Esophagus mucosa (tissue), 1 donor: ENCODE data around the gene CTNNA3. TPM values are rescaled to one million over a fixed set of nuclear protein-coding genes. Genes with fewer than 3 reads are reported as not detected.

Experiments
- ATAC-seq: fragments of 200-7000 bp; cut with Tn5 transposase; one replicate; pipeline ENCODE4 v1.9.1; 2020
- total RNA-seq: library from RNA; stranded (reverse); gene quantifications from one replicate; pipeline ENCODE4 v1.2.4, GENCODE V29; 2023
- donor health status: DM: yes; HTN: yes; CAD: no.

The CTNNA3 gene
- total RNA-seq, 1 donor from 2014 or later: not detected

DNA sequence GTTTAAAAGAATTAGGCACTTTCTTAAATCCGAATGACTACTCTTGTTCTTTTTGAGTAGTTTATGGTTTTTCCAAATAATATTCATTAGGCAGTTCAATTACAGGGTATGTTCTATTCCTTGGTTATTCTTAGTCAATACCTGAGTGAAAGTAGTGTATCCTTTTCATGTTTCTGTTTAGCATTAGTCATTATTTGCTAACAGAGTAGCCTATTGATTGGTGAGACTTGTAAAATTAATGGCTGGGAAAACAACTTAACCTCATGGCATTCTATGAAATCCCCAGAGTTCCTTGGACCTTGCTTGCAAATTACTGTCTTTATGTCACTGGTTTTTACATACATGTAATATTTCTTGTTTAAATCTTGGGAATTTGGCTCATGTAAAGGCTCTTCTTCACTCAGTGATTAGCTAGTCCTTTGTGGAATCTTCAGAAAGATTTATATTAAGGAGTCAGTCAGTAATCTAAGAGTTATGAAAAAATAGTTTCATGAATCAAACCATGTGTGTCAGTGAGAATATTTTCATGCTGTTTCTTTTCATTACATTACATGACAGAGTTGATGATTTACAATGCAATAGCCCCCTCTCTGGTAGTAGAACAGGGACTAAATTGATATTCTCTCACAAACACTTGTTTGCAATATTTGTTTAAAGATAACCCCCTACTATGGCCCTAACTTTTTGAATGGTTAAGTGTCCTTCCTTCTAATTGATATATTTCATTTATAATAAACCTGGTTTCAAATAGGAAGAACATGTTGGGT is 851.6 kb downstream of the CTNNA3 start:
- no peak for ATAC-seq

GRCh38 chr10:66843396-66843795 is 852.6 kb downstream of the CTNNA3 start:
- ATAC-seq: no peak

- ATAC-seq: no peak
Observed at GRCh38 chr10:66842867-66843266, 853.1 kb downstream of the CTNNA3 start.

GRCh38 chr10:66842371-66842770 is 853.6 kb downstream of the CTNNA3 start:
- ATAC-seq: no peak

- ATAC-seq: no peak
Observed at GRCh38 chr10:66838656-66839055, 857.3 kb downstream of the CTNNA3 start.

GRCh38 chr10:66837990-66838389 is 858.0 kb downstream of the CTNNA3 start:
- no peak for ATAC-seq

DNA sequence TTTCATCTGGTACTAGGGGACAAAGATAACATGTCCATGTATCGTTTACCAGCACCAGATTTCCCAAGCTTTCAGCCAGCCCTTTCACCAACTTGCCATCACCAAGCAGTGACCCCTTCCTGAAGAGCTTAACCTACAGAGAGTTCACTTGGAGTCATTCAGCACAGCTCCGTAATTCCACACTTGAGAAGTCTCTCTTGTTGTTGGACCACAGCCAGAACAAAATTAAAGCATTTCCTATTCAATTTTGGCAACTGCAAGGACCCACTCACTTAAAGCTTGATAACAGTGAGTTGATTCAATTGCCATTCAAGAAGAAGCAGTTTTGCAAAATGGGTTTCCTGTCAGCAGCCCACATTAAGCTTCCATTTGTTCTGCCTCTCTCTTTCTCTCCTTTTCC is 858.7 kb downstream of the CTNNA3 start:
- no peak for ATAC-seq

- ATAC-seq: no peak
Observed at GRCh38 chr10:66836771-66837170, 859.2 kb downstream of the CTNNA3 start.

GRCh38 chr10:66836057-66836456 is 859.9 kb downstream of the CTNNA3 start:
- ATAC-seq: no peak

- no peak for ATAC-seq
Observed at GRCh38 chr10:66835400-66835799, 860.6 kb downstream of the CTNNA3 start.

GRCh38 chr10:66834802-66835201 is 861.2 kb downstream of the CTNNA3 start:
- ATAC-seq: no peak

- no peak for ATAC-seq
Observed at GRCh38 chr10:66833861-66834260, 862.1 kb downstream of the CTNNA3 start.

- no peak for ATAC-seq
Observed at GRCh38 chr10:66832781-66833422, 863.1 kb downstream of the CTNNA3 start.

- ATAC-seq: no peak
Observed at GRCh38 chr10:66828957-66829356, 867.0 kb downstream of the CTNNA3 start.

GRCh38 chr10:66827353-66827752 is 868.6 kb downstream of the CTNNA3 start:
- ATAC-seq: no peak

DNA sequence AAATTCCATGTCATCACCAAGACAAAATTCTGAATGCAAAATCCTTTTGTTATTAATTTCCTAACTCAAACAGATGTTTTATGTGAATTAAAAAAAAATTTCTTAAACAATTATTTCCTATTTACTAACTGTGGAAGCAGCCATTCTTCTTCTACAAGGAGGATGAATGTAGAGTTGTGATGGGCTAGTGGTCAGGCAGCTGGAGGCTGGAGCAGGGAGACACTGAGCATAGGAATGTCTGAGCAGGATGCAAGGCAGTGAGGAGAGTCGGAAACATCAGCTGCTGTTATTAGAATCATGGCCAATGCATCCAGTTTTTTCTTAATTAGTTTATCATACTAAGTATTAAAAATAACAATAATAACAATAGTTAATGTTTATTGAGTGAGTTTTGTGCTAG is 872.7 kb downstream of the CTNNA3 start:
- ATAC-seq: no peak

GRCh38 chr10:66822801-66823200 is 873.2 kb downstream of the CTNNA3 start:
- no peak for ATAC-seq

DNA sequence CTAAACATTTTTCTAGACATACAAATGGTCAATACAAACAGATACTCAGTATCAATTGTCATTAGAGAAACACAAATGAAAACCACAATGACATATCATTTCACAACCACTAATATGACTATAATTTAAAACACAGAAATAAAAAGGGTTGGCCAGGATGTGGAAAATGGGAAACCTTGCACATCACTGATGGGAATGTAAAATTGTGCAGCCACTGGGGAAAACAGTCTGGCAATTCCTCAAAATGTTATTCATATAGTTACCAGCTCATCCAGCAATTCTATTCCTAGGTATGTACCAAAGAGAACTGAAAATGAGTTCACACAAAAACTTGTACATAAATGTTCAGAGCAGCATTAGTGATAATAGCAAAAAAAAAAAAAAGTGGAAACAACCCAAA is 876.3 kb downstream of the CTNNA3 start:
- no peak for ATAC-seq

DNA sequence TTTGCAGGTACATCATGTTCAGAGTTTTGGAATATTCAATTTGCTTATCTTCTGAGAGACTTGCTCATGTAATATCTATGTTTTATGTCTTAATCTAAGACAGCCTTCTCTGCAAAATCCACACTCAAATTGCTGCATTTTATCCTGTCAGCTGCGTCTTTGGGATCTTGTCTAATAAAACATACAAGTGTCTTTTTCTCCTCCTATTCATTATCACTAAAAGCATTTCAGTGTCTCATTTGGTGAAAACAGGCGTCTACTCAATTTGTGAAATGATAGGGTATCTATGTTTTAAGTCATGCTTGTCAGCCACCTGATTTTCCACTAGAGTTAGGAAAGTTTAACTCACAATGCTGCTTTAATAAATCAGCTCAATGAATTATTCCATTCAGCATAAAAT is 882.9 kb downstream of the CTNNA3 start:
- ATAC-seq: no peak

GRCh38 chr10:66811211-66811610 is 884.8 kb downstream of the CTNNA3 start:
- no peak for ATAC-seq

DNA sequence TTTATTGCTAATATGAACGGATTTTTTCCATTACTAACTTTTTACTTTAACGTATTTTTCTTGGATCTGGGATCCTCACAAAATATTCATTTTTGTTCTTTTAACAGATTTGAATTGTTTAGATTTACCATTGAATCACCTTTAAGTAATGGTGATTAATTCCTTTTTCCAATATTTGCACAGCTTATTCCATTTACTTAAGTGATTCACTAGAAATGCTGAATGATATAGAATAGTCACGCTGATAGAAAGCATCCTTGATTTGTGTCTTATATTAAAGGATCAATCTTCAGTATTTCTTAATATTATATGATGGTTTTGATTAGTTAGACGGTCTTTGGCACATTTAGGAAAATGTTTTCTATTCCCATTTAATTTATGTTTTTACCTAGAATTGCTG is 886.6 kb downstream of the CTNNA3 start:
- ATAC-seq: no peak

- ATAC-seq: no peak
Observed at GRCh38 chr10:66805612-66806011, 890.4 kb downstream of the CTNNA3 start.

DNA sequence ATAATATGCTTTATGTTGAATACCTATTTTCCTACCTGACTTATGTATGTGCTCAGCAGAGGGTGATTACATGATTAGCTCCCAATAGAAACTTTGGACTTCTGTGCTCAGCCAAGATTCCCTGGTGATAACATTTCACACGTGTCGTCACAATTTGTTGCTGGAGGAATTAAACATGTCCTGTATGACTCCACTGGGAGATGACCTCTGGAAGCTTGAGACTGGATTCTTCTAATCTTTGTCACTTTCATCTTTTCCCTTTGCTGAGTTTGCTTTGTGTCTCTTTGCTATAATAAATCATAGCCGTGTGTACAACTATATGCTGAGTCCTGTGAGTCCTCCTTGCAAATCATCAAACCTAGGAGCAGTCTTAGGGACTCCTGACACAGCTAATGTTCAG is 891.0 kb downstream of the CTNNA3 start:
- no peak for ATAC-seq

- no peak for ATAC-seq
Observed at GRCh38 chr10:66803174-66803573, 892.8 kb downstream of the CTNNA3 start.
